HG03066 (cell line): ENCODE measurements around the gene CRYBB2.
"Not testable (repeated sequence)": the region's sequence is repeated elsewhere in the genome, so short reads cannot be mapped to it uniquely, and the experiment has no call there.

Experiments
- ATAC-seq: cut with Tn5 transposase; IDR thresholded peaks from one replicate; pipeline ENCODE4 v1.9.1; 2021; ENCODE audit warnings: low read depth; ENCODE audit not compliant: unreplicated experiment

The CRYBB2 gene

DNA sequence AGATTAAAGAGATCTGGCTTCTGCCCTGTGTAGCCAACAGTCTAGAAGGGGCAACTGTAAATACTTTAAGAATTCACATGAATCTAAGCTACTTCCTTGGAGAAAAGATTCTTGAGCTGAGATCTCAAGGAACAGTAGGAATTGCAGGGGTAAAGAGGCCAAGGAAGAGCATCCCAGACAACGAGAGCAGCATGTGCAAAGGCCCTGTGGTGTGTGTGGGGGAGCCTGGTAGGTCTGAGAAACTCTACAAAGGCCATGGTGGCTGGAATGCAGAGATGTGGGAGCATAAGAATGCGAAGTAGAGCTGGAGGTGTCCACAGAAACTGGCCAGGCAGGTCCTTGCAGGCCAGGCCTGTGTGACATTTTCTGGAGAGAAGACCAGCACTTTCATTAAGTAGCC lies 11.3 kb downstream of the CRYBB2 start:
- not testable (repeated sequence) for ATAC-seq

DNA sequence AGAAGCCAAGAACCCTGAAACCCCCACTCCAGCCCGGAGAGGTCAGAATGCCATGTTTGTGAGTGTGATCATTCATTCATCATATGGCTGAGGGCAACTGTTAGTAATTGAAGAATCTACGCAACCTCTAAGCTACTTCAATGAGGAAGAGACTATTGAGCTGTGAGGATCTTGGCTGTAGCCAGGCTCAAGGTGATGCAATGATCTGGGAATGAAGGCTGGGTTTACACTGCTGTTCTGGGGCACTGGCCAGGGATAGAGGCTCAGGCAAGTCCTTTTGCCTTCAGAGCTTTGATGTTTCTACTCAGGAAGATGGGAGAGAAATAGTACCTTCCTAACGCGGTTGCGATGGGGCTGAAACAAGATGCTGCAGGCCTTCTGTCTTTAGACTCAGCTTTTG lies 12.9 kb downstream of the CRYBB2 start:
- no peak for ATAC-seq

DNA sequence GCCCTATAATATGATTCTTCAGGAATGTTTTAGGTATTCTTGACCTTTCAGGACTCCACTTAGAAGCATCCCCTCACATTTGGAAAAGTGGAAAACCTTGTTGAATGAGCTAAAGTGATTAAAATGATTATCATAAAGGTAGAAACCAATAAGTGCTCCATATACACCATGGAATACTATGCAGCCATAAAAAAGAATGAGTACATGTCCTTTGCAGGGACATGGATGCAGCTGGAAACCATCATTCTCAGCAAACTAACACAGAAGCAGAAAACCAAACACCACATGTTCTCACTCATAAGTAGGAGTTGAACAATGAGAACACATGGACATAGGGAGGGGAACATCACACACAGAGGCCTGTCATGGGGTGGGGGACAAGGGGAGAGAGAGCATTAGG lies 14.3 kb downstream of the CRYBB2 start:
- not testable (repeated sequence) for ATAC-seq

DNA sequence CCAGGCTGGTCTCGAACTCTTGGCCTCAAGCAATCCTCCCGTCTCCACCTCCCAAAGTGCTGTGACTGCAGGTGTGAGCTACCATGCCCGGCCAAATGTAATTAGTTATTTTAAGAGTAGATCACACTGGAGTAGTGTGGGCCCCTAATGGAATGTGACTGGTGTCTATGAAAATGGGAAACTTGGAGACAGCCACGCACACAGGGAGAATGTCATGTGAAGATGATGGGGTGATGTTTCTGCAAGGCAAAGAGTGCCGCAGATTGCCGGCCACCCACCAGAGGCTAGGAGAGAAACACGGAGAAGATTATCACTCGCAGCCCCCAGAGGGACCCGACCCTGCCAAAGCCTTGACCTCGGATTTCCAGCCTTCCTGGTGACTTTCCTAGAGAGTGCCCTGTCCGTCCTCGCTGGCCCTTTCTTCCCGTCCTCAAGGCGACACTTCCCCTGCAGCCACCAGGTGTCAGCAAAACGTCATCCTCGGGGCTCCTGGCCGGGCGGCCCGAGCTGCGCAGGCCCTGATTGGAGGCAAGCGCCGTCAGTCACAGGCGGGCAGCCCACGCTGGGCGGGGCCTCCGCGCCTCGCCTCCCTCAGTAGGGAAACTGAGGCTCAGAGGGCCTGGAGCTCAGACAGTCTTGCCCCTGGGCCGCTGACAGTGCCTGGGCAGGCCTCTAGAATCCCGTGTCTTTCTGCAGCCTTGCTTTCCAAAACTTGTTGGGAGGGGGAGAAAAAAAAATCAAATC lies 16.3 kb downstream of the CRYBB2 start:
- ATAC-seq, result no peak

DNA sequence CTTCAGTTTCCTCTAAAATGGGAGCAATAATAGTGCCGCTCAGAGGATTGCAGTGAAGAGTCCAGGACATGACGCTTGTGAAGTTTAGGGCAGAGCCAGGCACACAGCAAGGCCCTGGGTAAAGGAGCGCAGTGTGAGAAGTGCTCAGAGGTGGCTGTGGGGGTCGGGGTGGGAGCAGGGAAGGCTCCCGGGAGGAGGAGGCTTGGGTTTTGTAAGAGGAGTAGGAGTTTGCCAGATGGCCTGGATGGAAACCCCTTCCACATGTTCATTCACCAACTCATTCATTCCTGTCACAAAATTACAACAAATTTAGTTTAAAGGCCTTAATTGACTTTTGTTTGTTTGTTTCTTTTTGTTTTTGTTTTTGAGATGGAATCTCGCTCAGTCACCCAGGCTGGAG lies 17.0 kb downstream of the CRYBB2 start:
- no peak for ATAC-seq

DNA sequence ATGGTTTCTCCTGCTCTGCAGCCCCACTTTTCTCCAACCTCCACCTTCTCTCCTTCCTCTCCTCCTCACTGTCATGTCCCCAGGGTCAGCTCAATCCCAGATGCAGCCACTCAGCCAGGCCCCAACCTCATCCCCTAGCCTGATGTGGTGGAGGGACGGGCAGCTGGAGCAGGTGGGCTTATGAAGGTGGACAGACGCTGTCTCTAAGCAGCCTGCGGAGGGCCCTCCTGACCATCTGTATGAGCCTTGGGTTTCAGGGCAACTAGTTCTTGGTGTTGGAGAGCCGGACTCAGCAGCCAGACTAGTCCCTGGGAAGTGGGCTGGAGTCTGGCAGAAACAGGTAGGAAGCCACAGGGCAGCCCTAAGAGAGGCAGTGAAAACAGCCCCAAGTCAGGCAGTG lies 18.1 kb downstream of the CRYBB2 start:
- ATAC-seq, result no peak

DNA sequence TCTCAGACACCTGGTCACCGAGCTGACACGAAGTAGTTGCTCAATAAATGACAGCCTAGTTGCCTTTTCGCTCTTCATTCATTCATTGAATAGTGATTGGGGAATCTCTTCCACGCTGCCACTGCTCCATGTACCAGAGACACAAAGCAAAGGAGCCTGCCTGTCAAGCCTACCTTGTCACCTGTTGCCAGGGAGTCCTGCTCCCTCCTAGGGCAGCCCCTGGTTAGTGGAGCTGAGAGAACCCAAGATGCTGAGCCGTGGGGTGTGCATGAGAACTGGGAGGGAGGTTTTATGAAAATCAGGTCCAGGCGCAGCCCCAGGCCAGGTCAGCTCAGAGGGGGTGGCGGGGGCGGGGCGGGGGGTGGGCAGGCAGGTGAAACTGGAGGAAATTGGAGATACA lies 18.6 kb downstream of the CRYBB2 start:
- not testable (repeated sequence) for ATAC-seq

DNA sequence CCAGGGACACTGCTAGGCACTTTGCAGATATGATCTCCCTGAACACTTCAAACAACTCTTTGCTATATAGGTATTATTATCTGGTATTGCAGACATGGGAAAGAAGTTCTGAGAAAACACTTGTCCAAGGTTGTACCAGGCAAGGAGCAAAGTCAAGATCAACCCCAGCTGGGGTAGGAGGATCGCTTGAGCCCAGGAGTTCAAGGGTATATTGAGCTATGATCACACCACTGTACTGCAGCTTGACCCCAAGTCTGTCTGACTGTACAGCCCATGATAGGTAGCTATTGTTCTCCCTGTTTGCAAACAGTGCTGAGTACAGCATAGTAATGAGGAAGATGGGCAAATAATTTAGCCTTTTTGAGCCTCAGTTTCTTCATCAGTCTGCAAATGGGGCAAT lies 35.7 kb downstream of the CRYBB2 start:
- not testable (repeated sequence) for ATAC-seq

DNA sequence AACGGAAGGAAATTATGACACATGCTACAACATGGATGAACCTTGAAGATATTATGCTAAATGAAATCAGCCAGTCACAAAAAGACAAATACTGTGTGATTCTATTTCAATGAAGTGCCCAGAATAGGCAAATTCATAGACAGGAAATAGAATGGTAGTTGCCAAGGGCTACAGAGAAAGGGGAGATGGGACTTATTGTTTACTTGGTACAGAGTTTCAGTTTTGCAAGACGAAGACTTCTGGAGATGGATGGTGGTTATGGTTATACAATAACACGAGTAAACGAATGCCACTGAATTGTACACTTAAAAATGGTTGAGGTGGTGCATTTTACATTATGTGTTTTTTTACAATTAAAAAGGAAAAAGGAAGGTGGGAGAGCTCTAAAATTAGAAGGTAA lies 48.1 kb downstream of the CRYBB2 start:
- ATAC-seq, result not testable (repeated sequence)

DNA sequence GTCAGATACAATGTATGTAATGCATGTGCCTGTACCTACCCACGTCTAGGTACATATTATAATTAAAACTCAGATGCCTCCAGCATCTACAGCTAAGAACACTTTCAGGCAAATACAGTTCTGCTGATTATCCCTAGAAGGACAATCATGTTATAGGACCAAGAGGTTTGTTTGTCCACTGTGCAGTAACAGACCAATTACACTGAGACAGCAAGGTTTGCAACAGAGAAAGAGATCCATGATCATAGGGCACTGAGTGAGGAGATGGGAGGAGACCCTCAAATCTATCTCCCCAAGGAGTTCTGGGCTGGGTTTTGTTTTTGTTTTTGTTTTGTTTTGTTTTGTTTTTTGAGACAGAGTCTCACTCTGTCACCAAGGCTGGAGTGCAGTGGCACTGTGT lies 49.5 kb downstream of the CRYBB2 start:
- ATAC-seq, result not testable (repeated sequence)

DNA sequence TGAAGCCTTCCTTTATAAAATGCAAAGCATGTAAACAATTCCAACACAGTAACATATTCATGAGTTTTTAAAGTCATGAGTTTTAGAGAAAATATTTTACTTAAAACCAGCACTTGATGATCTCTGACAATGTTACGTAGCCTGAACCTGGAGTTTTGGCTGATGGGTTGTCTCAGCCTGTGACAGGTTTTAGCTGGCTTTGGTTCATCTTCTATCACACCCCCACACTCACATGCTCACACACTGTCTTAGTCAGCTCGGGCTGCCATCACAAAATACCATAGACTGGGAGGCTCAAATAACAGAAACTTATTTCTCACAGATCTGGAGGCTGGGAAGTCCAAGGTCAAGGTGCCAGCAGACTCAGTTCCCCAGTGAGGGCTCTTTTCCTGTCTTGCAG lies 50.6 kb downstream of the CRYBB2 start:
- ATAC-seq, result not testable (repeated sequence)

DNA sequence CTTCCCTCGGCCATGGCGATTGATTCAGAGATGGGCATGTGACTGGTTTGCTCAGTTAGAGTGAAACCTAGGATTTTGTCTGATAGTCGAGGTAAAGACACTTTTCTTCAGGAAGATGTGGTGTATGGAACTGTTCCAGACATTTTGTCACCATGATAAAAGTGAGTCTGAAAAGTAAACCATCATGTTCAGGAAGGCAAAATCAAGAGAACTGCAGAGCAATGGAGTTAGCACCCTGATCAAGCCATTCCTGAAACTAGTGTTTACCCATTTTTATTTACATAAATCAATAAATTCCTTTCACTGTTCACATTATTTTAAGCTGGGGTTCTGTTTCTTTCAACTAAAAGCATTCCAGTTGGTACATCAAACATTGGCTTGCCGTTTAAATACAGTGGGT lies 53.8 kb downstream of the CRYBB2 start:
- ATAC-seq, result not testable (repeated sequence)

DNA sequence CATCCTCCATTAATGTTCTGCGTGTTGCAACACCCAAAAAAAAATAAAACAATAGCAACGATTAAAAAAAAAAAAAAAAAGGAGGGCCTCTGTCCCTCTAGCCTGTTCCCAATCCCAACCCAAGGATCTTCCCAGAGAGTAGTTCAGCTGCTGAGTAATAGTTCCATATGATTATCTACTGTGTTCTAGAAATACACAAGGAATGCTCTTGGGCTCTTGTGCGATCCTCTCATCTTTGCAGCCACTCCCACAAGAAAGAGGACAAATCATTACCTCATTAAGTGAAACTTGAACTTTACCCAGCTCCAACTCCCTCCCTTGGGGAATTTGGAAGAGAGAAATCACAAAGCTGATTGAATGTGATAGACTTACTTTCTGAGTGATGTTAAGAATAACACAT lies 54.5 kb downstream of the CRYBB2 start:
- ATAC-seq, result not testable (repeated sequence)

DNA sequence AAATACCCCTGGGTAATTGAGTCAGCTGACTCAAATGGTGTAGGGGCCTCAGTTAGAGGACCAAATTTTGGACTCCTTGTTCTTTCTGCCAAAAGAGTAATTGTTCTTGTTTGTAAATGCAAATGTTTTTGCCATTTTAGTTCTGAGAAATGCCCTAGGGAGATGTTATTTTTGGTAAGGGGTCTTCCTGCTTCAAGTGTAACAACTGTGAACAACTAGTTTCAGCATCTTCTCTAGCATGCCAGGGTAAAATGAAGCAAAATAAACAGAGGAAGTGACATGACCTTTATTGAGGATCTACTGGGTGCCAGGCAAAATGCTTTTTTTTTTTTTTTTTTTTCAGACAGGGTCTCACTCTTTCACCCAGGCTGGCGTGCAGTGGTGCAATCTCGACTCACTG lies 60.7 kb downstream of the CRYBB2 start:
- ATAC-seq, result not testable (repeated sequence)
